NK-92 (cell line): ENCODE measurements around the gene MLN.

Experiments
- DNase-seq: peaks from one replicate; lab custom pipeline; 2025; ENCODE audit not compliant: unreplicated experiment; lab: John Stamatoyannopoulos, UW

MLN gene

DNA sequence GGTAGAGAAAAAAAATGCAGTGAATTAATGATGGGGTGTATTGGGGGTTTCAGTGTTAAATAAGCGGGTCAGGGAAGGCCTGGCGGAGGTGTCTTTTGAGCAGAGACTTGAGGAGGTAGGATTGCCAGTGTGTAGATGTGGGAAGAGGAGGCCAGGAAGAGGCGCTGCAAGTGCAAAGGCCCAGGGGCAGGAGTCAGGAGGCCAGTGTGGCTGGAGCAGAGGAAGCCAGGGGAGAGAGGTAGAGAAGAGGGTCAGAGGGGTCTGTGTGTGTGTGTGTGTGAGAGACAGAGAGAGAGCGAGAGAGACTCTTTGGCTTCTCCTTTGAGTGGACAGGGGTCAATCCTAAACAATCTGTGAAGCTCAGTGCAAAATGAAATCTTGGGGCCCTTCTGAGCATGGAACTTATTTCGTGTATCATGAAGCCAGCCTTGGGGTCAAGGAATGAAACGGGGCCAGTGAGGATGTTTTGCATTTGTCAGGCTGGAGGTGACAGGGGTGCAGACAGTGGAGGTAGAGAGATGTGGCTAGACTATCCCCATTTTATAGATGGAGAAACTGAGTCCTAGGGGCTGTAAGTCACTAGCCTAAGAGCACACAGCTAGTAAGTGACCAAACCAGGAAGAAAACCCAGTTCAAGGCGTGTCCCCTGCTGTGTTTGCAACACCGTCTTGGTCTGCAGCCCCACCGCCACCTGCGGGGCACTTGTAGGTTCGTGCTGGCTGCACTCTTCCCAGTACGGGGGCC is 47.4 kb downstream of the MLN start:
- no peak for DNase-seq

DNA sequence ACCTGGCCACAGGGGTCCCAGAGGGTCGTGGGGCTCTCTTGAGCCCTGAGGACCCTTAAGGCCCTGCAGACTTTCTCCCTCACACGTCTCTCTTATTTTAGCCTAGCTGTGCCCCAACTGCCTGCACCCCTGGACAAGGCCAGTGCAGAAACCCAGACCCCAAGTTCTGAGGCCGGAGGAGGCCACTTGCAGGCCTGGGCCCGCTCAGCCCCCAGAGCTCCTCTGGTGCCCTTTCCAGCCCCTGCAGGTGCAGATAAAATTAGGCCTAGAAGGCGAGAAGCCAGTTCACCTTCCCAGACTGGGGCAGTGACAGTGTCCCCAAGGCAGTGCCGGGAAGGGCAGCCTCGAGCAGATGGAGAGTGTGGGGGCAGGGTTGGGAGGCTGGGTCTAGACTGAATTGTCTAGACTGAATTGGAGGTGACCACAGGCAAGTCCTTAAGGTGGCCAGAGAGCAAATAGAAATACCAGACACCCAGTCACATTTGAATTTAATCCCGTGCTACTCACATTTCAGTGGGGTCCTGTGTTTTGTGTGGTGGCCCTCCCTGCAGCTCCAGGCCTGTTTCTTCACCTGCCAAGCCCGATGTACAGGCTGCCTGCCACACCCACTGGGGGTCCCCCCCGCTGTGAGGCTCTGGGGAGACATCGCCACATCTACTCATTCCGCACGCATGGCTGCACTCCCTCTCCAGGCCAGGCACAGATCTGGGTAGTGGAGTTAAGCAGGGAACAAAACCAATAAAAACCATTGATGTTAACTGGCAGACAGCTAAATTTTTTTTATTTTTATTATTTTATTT is 48.5 kb downstream of the MLN start:
- DNase-seq: no peak

DNA sequence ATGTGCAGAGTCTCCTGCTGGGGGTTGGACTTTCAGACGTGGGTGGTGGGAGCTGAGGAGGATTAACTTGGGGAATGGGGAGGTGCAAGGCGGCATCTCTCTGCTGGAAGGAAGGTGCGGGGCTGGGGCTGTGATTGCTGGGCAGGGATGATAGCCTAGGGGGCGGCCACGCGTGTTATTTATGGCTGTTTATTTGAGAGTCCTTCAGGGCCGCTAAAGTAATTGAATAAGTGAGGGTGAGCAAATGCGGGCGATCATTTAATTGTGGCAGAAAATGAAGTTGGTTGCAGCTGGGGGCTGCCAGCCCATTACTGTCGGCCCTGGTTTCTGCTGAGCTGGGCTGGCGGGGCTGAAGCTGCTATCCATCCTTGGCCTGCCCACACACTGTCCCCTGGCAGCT is 49.6 kb downstream of the MLN start:
- DNase-seq: no peak

DNA sequence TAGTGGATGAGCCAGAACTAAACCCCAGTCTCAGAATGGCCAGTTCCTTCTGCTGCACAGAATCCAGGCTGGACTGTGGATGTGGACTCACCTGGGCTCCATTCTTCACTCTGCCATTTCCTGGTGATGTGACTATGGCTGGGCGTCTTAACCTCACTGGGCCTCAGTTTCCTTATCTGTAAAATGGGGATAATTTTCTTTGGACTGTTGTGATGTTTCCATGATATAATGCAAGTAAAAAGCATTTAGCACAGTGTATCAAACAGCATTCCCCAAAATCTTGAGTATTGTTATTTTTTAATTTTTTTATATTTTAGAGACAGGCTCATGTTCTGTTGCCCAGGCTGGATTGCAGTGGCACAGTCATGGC is 51.2 kb downstream of the MLN start:
- no peak for DNase-seq

DNA sequence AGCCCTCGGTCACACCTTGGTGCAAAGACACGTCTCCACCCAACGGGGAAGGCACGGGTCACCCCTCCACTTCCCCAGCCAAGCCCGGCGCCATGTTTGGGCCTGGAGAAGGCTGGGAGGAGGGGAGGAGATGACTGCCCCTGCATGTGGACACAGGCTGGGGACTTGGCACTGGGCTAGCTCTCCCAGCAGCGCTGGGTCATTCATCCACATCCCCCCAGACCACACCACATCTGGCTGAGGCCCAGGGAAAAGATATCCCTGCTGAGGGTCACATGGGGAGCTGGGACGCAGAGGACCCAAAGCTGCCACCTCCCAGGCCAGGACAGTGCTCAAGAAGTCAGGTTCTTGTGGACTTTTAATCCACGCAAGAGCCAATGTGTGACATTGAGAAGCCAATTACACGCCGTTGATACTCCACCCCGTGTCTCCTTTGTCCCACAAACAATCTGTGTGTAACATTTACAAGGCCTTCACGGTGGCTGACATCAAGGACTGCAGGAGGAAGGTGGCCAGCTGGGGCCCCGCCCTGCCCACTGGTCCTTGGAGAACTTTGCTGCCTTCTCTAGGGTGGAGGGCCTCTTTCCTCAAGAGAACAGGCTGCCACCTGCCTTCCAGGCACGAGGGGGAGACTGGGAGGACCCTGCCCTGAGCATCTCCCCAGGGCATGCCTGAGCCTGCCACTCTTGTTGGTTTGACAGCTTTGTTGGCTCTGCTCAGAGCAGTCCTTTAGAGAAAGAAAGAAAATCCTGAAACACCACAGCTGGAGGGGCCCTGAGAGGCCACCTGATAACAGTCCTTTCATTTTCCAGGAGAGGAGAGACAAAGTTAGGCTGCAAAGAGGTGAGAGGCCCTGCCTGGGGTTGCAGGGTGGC is 51.8 kb downstream of the MLN start:
- no peak for DNase-seq

DNA sequence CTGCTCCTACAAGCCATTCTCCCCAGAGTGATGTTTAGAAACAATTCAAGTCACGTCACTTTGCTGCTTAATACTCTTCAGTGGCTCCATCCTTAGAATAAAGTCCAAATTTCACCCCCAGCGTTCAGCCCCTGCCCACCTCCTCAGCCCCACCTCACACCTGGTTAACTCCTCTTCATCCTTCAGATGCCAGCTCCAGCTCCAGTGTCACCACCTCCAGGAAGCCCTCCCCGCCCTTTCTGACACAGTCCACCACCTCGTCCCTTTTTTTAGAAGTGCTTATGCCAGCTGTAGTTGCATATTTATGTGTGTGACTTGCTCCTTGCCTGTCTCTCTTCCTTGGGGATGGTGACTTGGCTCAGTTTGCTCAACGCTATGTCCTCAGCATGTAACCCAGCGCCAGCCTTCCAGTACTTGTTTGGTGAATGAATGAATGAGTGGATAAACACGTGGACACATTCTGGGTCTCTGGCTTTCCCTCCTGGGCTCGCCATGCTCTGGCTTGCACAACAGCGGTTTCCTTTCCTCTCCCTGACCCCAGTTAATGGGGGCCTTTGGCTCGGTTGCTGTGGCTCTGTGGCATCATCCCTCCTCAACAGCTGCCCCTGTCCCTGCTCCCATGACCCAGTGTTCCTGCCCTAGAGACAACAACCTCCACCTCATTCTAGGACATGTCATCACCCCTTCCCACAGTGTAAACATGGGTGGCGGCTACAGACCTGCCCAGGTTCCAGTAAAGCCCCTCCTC is 53.4 kb downstream of the MLN start:
- no peak for DNase-seq

DNA sequence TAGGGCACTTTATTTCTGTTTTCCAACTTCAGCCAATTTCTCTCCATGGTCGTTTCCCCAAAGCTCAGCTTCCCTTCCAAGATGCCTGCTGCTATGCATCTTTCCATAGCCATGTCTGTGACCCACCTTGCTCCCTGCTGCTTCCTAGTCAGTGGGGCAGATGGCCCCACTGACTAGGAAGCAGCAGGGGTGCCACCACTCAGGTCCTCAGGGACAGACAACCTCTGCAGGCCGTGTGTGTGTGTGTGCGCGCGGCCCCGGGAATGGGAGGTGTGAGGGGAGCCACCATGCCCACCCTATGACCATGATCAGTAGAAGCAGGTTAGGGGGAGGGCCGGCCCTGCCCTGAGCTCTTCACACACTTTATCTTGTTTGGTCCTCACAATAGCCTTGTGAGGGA is 54.4 kb downstream of the MLN start:
- no peak for DNase-seq

DNA sequence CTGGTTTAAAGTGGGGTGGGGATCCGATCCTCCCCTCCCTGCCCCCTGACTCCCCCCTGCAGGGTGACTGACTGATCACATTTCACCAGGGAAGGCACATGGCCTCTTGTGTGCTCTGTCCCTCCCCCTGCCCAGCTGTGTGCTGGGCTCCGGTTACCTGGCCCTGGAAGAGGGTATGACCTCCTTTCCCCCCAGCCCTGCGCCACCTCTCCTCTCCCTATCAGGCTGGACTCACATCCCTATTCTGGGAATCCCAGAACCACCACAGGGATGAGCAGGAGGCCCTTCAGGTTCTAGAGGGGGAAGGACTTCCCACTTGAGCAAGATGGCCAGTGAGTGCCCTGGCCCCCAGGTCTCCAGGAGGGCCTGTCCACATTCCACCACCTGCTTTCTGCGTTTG is 55.0 kb downstream of the MLN start:
- no peak for DNase-seq

DNA sequence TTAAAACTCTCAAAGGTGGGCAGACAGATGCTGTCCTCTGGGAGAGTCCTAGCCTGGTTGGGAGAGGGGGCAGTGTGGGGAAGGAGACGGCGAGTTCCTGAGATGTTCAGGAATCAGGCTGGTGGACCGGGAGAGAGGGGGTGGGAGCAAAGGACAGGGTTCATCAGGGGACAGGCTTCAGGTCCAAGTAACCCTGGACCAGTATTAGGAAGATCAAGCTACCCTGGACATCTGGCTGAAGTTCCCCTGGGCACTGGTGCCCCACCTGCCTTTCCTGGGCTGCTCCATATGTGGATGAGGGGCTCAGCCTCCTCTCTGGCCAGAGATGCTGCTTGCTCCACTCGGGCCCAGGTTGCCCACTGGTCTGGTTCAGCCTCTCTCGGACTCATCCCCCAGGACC is 56.0 kb downstream of the MLN start:
- no peak for DNase-seq

DNA sequence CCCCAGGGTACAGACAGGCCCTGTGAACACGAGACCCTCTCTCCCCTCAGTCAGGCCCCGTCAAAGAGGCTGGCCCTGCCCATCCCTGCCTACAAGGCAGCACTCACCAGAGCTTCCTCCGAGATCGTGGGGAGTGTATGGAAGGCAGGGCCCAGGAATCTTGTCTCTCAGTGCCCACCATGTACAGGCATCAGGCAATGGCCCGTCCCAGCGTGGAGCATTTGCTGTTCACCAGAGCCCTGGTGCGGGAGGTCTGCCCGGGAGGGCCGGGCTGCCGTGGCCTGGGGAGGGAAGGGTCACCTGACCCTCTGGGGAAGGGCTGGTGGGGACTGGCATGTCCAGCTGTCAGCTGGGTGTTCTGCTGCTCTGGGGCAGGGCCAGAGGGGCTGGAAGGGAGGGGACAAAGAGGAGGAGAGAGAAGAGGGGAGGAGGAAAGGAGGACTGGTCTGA is 57.1 kb downstream of the MLN start, which contains the start of gene IP6K3:
Gene IP6K3 (minus strand): TSS at position 255 of the 450 bp plus-strand sequence. CDS start 11,429 bp downstream, outside the sequence.
- DNase-seq: no peak

DNA sequence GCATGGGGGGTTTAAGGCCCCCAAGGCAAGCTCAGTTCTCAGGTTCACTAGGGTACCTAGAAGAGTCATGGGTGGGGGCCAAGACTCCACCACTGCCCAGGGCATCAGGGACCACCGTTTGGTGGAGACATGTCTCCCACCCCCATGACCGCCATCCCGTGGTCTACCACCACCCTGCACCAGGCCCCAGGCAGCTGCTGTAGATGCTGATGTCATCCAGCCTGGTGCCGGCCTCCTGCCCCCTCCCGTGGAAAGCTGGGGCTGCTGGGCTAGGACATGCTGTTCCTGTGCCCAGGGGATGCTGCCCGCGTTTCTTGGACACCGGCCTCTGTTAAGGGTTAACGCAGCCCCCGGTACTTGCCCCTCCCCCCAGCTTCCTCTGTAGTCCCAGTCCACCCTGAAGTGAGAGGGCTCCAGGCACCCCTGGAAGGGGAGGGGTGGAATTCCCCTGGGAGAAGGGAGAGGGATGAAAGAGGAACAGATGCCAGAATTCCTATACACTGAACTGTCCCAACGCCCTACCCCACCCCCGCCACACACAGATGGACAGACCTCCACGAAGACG is 57.7 kb downstream of the MLN start:
- no peak for DNase-seq

DNA sequence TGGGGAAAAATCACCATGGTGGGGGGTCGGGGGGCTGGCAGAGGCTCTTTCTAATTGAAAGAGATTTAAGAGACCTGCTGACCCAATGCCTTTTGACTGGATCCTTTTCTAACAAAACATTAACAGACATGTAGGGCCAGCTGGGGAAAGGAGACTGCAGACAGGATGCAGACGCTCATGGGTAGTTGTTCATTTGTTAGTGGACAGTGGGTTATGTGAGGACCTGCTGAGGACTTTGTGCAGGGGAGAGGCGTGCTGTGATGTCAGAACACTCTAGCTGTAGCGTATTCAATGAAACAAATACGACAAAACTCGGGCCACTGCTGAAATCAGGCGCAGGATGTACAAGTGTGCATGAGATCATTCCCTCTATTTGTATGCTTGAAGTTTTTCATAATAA is 58.3 kb downstream of the MLN start:
- no peak for DNase-seq

DNA sequence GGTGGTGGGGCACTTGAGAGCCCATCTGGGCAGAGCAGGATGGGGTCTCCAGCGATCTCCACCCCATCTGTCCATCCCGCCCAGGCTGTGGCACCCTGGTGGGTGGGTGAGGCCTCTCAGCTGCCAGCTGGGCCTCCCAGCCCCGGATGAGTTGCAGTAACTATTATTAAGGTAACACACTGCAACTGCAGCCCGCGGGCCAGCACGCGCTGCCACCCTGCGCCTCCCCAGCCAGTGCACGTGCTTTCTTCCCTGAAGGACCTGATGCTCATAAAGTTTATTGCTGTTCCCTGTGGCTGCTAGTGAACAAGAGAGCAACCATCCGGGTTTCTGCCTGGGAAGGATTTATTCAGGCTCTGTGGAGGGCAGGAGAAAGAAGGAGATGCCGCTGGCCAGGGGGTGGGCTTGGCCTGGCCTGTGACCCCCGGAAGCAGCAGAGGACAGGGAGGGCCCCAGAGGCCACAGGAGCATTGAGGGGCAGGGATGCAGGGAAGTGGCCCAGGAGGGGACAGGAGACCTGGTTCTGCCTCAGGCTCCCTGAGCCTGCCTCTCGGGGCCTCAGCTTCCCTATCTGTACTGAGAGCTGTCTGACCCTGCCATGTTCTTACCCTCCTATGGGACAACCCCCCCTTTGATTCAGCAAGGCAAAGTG is 58.8 kb downstream of the MLN start:
- DNase-seq: no peak
